GM18870 (cell line): Measurements from ENCODE around the gene OR56A4.
"Not testable (repeated sequence)": the region's sequence is repeated elsewhere in the genome, so short reads cannot be mapped to it uniquely, and the experiment has no call there.

ENCODE experiments used
- ATAC-seq: cut with Tn5 transposase; IDR thresholded peaks from one replicate; pipeline ENCODE4 v1.9.1; 2021; ENCODE audit warnings: moderate library complexity; ENCODE audit not compliant: unreplicated experiment

The OR56A4 gene

GRCh38 chr11:5960704-5961320 lies 45.9 kb downstream of the OR56A4 start:
- ATAC-seq: not testable (repeated sequence)

GRCh38 chr11:5955586-5955985 lies 51.2 kb downstream of the OR56A4 start:
- ATAC-seq: no peak
